ENCODE measurements around the gene SUN1.
A peak's percentile ranks its signal among the peaks of the same experiment; 100 is the strongest.
"Not testable (repeated sequence)": the region's sequence is repeated elsewhere in the genome, so short reads cannot be mapped to it uniquely, and the experiment has no call there.

The SUN1 gene

GRCh38 chr7:796434-797169 is 35.7 kb upstream of the SUN1 start:
- H3K4me1 ChIP-seq (ENCODE audit: control insufficient read depth, insufficient read depth, low read length); POLR2A ChIA-PET; H3K36me3 ChIP-seq (ENCODE audit: control insufficient read depth in 2 of 2, insufficient read depth in 1 of 2, low read length in 2 of 2); H3K27ac ChIP-seq (ENCODE audit: extremely low read depth, low read depth, low read length); H3K9me3 ChIP-seq (ENCODE audit: control insufficient read depth, insufficient read depth, low read depth, low read length); CTCF ChIA-PET; H3K4me3 ChIP-seq (ENCODE audit: low read depth, low read length): not testable (repeated sequence)
- TF ChIP-seq SCRT1 (tag by site-specific recombination; IDR thresholded peaks at IDR 0.05; ENCODE audit: borderline replicate concordance): peak; percentile 64; the same call in 1 of the 2 replicates
- TF ChIP-seq ZNF580 (tag by site-specific recombination; IDR thresholded peaks at IDR 0.05): 0 out of 2 replicates have a peak, but pooled peaks have one; percentile 23
- peak; percentile 73 for TF ChIP-seq ZNF184 (tag by site-specific recombination; IDR thresholded peaks at IDR 0.05)
- 0 out of 2 replicates have a peak, but pooled peaks have one; percentile 39 for TF ChIP-seq SCRT2 (tag by site-specific recombination; IDR thresholded peaks at IDR 0.05)
- peak; percentile 91 for TF ChIP-seq ZNF146 (tag by site-specific recombination; IDR thresholded peaks at IDR 0.05)

GRCh38 chr7:798921-799470 is 33.3 kb upstream of the SUN1 start:
- Histone ChIP-seq H3K9me3 (ENCODE audit: control insufficient read depth, insufficient read depth, low read depth, low read length) (no peaks in the 10 kb centered on the region), H3K27ac (ENCODE audit: extremely low read depth, low read depth, low read length) (no peak overlapping the region), H3K36me3 (ENCODE audit: control insufficient read depth in 2 of 2, insufficient read depth in 1 of 2, low read length in 2 of 2) (no peaks in the 10 kb centered on the region; a peak in 1 of 3 replicates), H3K4me3 (ENCODE audit: low read depth, low read length) (no peak overlapping the region), H3K4me1 (ENCODE audit: control insufficient read depth, insufficient read depth, low read length) (no peaks in the 10 kb centered on the region)
- POLR2A ChIA-PET: no interaction called here
- CTCF ChIA-PET: interaction anchor here (0.7 to 1.5 kb wide), 3 partner anchors 13 to 630 kb away, joined by 3 to 9 read pairs (median 3); no protein-coding TSS in a partner anchor
- TF ChIP-seq ZNF610 (tag by site-specific recombination; IDR thresholded peaks at IDR 0.05; ENCODE audit: borderline replicate concordance): peak; percentile 91
- no peak for TF ChIP-seq TCF7L2 (IDR thresholded peaks at IDR 0.05; ENCODE audit: borderline replicate concordance, low read depth, low read length)

DNA sequence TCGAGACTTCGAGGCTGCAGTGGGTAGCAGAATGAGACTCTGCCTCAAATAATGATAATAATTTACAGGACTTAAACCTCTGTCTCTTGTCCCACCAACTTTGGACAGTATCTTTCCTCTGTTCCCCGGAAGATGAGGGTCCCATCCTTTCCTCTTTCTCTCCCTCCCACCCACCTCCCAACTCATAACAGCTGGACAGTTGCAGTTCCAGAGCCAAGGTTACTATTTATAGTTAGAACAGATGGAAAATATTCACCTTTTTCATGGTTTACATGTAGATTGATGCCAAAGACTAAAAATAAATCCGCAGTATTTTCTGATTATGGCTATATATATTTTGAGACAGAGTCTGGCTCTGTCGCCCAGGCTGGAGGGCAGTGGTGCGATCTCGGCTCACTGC is 31.6 kb upstream of the SUN1 start:
- TF ChIP-seq ZNF664 (tag by site-specific recombination; IDR thresholded peaks at IDR 0.05) (no peak), KLF7 (tag by site-specific recombination; IDR thresholded peaks at IDR 0.05; ENCODE audit: borderline replicate concordance) (no peak), ZNF391 (tag by site-specific recombination; IDR thresholded peaks at IDR 0.05; ENCODE audit: borderline replicate concordance, low read depth) (no peak), ZFP37 (tag by site-specific recombination; IDR thresholded peaks at IDR 0.05) (no peak), SCRT2 (tag by site-specific recombination; IDR thresholded peaks at IDR 0.05) (no peak), ZNF239 (tag by site-specific recombination; IDR thresholded peaks at IDR 0.05) (no peak)
- Histone ChIP-seq H3K9me3 (ENCODE audit: control insufficient read depth, insufficient read depth, low read depth, low read length) (no peaks in the 10 kb centered on the region), H3K4me1 (ENCODE audit: control insufficient read depth, insufficient read depth, low read length) (no peaks in the 10 kb centered on the region), H3K36me3 (ENCODE audit: control insufficient read depth in 2 of 2, insufficient read depth in 1 of 2, low read length in 2 of 2) (no peaks in the 10 kb centered on the region; a peak in 1 of 3 replicates), H3K4me3 (ENCODE audit: low read depth, low read length) (no peak overlapping the region), H3K27ac (ENCODE audit: extremely low read depth, low read depth, low read length) (no peak overlapping the region)
- ChIA-PET POLR2A (no interaction called here), CTCF (interaction anchor here (0.7 kb wide), 1 partner anchor 73 kb away, joined by 4 read pairs; no protein-coding TSS in a partner anchor)

GRCh38 chr7:801351-801750 is 30.9 kb upstream of the SUN1 start:
- H3K36me3 ChIP-seq (ENCODE audit: control insufficient read depth in 2 of 2, insufficient read depth in 1 of 2, low read length in 2 of 2); POLR2A ChIA-PET; H3K4me1 ChIP-seq (ENCODE audit: control insufficient read depth, insufficient read depth, low read length); H3K4me3 ChIP-seq (ENCODE audit: low read depth, low read length); H3K9me3 ChIP-seq (ENCODE audit: control insufficient read depth, insufficient read depth, low read depth, low read length); CTCF ChIA-PET; H3K27ac ChIP-seq (ENCODE audit: extremely low read depth, low read depth, low read length): not testable (repeated sequence)

DNA sequence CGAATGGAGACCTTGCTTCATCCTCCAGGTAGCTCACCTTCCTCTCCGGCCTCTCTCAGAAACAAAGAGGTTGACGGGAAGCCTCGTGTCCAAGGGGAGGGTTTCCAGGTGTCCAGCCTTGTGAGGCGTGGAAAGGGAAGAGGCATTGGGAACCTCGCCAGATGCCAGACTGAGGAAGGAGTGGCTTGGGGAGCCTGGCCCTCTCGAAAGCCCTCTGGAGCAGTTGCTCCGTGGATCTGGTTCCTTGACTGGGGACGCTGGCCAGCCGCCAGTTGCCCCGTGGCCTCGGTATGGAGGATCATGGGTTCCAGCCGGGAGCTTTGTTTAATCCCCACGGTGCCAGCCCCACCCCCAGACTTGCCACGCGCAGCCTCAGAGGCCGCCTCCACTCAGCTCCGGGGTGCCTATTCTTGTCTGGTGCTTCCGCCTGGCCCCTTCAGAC is 30.3 kb upstream of the SUN1 start:
- no peak overlapping the region for H3K27ac ChIP-seq (ENCODE audit: extremely low read depth, low read depth, low read length)
- H3K4me1 ChIP-seq (ENCODE audit: control insufficient read depth, insufficient read depth, low read length): no peaks in the 10 kb centered on the region
- no peak overlapping the region for H3K4me3 ChIP-seq (ENCODE audit: low read depth, low read length)
- TF ChIP-seq SETDB1 (IDR thresholded peaks at IDR 0.05; ENCODE audit: insufficient read length, low read length) (no peak), ZBTB17 (tag by site-specific recombination; IDR thresholded peaks at IDR 0.05) (no peak), ZFHX2 (tag by site-specific recombination; conservative IDR thresholded peaks at IDR 0.05) (0 out of 2 replicates have a peak, but pooled peaks have one; percentile 11), TSHZ1 (tag by site-specific recombination; IDR thresholded peaks at IDR 0.05; ENCODE audit: borderline replicate concordance) (no peak), ZIC2 (tag by site-specific recombination; IDR thresholded peaks at IDR 0.05) (peak; percentile 35)
- TF ChIP-seq, protein P1, sequence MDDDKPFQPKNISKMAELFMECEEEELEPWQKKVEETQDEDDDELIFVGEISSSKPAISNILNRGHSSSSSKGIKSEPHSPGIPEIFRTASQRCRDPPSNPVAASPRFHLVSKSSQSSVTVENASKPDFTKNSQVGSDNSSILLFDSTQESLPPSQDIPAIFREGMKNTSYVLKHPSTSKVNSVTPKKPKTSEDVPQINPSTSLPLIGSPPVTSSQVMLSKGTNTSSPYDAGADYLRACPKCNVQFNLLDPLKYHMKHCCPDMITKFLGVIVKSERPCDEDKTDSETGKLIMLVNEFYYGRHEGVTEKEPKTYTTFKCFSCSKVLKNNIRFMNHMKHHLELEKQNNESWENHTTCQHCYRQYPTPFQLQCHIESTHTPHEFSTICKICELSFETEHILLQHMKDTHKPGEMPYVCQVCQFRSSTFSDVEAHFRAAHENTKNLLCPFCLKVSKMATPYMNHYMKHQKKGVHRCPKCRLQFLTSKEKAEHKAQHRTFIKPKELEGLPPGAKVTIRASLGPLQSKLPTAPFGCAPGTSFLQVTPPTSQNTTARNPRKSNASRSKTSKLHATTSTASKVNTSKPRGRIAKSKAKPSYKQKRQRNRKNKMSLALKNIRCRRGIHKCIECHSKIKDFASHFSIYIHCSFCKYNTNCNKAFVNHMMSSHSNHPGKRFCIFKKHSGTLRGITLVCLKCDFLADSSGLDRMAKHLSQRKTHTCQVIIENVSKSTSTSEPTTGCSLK (tag by site-specific recombination; IDR thresholded peaks at IDR 0.05): no peak
- no peaks in the 10 kb centered on the region; a peak in 1 of 3 replicates for H3K36me3 ChIP-seq (ENCODE audit: control insufficient read depth in 2 of 2, insufficient read depth in 1 of 2, low read length in 2 of 2)
- ChIA-PET CTCF (no interaction called here), POLR2A (no interaction called here)
- H3K9me3 ChIP-seq (ENCODE audit: control insufficient read depth, insufficient read depth, low read depth, low read length): no peaks in the 10 kb centered on the region

Measured in HEK293 (cell line).